DMS153 treated with DMSO at 0.1 percent for 48 hours (cell line): Measurements from ENCODE around the gene UBXN2A.
"Not testable (repeated sequence)": the region's sequence is repeated elsewhere in the genome, so short reads cannot be mapped to it uniquely, and the experiment has no call there.

Source experiments
- DNase-seq: peaks from one replicate; lab custom pipeline; 2025; ENCODE audit not compliant: unreplicated experiment; lab: John Stamatoyannopoulos, UW

The UBXN2A gene

GRCh38 chr2:24043133-24043532, 102.9 kb downstream of the UBXN2A start:
- DNase-seq, result not testable (repeated sequence)

DNA sequence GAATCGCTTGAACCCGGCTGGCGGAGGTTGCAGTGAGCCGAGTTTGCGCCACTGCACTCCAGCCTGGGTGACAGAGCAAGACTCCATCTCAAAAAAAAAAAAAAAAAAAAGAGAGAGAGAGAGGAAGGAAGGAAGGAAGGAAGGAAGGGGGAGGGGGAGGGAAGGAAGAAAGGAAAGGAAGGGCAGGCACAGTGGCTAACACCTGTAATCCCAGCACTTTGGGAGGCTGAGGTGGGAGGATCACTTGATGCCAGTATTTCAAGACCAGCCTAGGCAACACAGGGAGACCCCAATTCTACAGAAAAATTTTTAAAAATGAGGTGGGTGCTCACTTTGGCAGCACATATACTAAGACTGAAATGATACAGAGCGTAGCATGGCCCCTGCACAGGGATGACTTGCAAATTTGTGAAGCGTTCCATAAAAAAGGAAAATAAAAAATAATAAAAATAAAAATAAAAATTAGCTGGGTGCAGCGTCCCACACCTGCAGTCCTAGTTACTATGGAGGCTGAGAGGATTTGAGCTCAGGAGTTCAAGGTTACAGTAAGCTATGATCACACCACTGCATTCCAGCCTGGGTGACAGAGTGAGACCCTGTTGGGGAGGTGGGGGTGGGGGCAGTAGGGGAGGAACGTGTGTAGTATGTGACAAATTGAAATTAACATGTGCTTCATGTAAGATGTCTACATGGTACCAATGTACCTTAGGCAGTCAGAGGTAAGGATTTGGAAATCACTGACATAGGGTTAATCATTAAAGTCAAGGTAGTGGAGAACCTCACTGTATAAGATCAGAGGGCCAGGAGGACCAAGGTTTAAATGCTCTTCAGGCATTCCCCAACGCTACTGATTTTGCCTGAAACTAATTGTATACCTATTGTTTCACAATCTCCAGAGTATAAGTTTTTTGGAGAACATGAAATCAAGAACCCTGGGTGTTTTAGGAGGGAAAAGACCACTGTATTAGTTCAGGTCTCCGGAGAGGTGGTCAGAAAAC, 105.5 kb downstream of the UBXN2A start:
- DNase-seq, result no peak

DNA sequence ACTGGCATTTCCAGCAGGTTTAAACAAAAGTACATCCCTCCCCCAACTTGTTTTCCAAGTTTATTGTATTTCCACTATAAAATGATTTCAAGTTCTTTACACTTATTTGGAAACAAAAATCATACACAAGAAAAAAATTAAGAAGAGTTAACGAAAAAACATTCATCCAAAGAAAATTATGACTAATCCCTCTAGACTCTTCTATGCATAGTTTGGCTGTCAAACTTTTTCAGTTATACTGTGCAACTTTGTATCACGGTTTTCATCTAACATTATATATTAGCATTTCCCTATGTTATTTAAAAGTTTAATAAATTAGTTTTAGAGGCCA, 106.3 kb downstream of the UBXN2A start:
- no peak for DNase-seq

DNA sequence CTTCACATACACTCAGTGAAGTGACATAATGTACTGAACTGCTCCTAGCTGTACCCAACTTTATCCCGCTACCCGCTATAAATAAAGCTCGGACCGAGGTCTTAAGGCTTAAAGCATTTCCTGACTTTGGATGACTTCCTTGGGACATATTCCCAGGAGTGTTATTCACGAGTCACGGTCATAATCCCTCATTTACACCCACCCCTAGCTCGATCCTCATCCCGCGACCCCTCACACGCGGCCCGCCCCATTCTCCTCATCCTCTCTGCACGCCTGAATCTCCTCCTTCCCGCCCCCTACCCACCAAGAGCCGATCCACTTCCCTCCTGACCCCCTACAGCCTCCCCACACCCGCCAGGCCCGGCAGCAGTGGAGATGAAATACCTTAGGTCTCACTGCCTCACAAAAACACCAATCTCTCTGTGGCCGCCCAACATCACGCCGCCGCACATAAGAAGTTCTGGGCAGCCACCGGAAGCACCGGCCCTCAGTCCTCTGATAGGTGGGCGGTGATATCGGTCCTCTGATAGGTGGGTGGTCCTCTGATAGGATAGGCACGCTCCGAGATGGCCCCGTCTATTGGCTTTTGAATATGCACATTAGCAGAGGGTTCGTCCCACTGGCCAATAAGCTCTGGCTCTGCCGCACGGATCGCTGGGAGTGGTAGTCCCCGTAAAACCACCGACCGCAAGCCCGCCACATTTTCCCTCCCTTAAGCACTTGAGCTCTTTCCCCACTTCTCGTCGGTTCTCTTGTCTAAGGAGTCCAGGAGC, 106.9 kb downstream of the UBXN2A start, which contains the start of gene WDCP:
TSS of gene WDCP (minus strand) at position 462 of the 773 bp plus-strand sequence. CDS start 7,897 bp downstream, outside the sequence.
- DNase-seq, result peak; percentile 94

GRCh38 chr2:24047703-24048033, 107.4 kb downstream of the UBXN2A start:
- DNase-seq, result no peak

- DNase-seq, result no peak
These were observed 108.7 kb downstream of the UBXN2A start for GRCh38 chr2:24048769-24049484.

DNA sequence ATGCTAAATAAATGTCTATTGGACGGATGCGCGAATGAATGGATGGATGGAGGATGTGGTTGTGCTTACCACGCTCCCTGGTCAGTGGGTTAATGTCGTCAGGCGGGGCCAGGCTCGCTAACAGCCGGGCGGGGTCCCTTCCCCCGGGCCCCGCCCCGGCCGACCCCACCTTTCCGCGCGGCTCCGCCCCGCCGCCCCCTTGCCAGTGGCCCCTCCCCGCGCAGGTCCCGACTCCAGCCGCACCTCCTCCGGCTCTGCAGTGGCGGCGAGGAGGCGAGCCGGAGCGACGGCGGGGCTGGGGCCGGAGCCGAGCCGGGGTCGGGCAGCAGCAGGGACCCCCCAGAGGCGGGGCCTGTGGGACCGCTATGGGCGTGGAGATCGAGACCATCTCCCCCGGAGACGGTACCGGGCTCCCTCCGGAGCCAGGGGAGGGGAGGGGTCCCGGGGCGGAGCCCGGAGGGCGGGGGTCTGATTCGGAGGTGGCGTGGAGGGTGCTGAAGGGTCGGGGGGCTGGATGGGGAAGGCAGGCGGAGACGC, 109.3 kb downstream of the UBXN2A start, which contains the start of gene FKBP1B:
TSS of gene FKBP1B (plus strand) at position 257 of the 537 bp plus-strand sequence. CDS start at position 366, 109 bp downstream.
- DNase-seq, result no peak

DNA sequence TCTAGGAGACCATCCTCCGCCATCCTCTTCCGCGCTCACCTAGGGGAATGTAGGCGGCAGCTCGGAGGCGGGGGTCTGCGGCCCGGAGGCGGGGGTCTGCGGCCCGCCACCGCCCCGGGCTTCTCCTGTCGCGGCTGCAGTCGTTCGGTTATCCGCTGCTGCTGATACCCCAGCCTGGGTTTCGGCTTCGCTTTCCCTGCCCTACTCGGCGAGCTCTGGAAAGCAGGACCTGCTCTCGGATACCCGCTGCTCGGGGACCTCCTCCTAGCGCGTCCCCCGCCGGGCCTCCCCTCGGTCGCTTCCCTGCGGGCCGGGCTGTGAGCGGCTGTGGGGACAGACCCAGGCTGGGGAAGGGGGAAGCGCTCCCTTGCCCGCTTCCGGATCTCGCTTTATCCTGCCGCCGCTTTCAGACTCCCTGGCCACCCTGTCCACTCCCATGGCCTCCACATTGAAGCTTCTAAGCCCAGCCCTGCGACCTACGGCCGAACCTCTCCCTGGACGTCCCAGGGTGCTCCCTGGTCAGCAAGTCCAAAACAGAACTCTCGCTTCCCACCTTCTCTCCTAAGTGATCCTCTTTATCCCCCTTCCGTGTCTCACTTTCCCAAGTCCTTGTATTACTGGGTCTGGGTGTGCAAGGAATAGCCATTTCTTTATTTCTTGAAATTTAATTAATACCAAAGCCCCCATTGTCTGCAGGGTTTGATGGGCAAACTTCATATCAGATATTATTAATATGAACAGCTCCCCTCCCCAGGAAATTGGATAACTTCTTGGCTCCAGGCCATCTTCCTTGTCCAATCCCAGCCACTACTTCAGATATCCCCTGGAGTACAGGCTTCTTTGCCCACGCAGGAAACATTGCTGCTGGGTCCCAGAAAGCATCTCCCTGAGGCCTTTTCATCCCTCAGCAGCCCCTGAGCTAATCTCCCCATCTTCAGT, 110.0 kb downstream of the UBXN2A start:
- DNase-seq, result no peak

DNA sequence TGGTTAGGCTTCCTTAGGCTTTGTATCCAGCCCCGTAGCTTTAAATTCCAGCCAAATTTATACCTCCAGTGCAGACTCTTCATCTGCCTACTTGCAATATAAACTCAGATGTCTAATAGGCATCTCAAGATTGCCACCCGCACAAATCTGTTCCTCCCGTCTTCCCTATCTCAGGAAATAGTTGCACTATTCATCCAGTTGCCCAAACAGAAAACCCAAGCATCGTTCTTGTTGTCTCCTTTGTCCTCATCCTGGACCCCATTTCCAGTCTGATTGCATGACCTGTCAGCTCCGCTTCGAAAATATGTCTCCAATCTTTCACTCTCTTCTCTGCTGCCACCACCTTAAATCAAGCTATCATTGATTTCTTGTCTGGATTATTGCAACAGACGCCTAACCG, 111.6 kb downstream of the UBXN2A start:
- no peak for DNase-seq

GRCh38 chr2:24052951-24053350, 112.7 kb downstream of the UBXN2A start:
- no peak for DNase-seq
